Measurements from ENCODE around the gene DUS1L.

Gene DUS1L

GRCh38 chr17:82100502-82101298 lies 35.1 kb upstream of the DUS1L start:
- DNase-seq: no peak

GRCh38 chr17:82098939-82099763 lies 33.5 kb upstream of the DUS1L start:
- no peak for DNase-seq

DNA sequence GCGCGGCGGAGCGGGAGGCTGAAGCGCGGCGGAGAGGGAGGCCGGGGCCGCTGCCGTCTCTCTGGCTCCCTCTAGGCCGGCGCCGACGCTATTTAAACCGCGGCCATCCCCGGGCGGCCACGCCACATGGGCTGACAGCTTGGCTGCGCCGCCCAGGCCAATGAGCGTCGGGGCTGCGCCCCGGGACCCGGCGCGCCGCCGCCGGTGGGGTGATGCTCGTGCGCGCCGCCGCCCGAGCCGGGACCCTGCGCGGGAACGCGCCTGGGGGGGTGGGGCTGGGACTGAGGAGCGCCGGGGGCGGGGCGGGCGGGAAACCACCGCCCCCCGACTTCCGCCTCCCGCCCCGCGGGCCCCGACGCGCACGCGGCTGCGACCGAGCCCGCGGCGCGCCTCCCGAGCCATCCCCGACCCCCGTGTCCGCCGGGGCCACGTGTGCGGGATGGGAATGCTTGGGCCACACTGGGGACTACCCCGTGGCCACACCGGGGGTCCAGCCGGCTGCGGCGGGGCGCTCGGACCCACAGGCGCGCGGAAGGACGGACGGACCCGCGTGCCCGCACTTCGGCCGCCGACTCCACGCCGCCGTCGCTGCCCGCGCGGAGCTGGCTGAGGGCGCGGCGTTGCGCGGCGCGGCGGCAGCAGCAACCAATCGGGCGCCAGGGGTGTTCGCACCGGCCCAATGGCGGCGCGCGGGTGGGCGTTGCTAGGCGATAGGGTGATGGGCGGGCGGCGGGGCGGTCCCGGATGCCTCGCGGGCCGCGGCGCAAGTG lies 32.8 kb upstream of the DUS1L start, which contains the start of gene FASN:
FASN (minus strand) TSS at position 68 of the 770 bp plus-strand sequence. CDS start 1,791 bp downstream, outside the sequence.
- DNase-seq: peak; percentile 87

- DNase-seq: no peak
Observed at GRCh38 chr17:82097919-82098168, 32.2 kb upstream of the DUS1L start.

GRCh38 chr17:82097184-82097918 lies 31.7 kb upstream of the DUS1L start:
- no peak for DNase-seq

GRCh38 chr17:82096709-82097183 lies 31.1 kb upstream of the DUS1L start:
- DNase-seq: no peak

DNA sequence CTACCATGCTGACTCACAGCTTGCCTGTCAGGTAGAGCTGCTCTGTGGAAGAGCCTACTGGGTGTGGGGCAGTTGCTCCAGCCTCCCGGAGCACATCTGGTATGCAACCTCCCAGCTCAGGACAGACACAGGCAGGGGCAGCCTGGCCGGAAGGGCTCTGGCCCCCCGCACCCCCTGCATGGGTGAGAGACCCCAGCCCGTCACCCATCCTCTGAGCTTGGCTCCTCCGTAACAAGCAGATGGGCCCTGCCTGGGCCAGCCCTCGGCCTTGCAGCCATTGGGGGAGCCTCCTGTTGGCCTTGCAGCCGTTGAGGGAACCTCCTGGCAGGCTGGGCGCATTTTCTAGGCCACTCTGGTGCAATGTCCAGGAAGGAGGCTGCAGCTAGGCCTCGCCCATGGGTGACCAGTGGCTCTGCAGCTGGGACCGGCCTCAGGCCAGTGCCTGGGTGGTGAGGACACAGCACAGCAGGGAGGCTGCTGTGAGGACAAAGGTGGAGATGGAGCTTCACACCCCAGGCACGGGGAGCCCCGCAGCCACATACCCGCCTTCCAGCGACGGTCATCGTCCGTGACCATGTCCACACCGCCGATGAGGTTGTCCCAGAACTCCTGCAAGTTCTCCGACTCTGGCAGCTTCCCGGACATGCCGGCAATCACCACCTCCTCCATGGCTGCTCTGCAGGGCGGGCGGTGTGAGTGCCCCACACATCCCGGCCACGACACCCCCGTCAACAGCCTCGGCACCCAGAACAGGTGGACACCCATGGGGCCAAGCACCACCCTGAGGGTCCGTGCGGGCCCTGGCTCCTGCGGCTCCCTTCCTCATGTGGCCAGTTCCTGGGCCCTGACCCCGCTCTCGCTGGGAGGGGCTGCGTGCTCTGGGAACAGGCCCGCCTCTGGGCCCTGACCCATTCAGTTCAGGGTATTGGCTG lies 30.4 kb upstream of the DUS1L start:
- DNase-seq: no peak

DNA sequence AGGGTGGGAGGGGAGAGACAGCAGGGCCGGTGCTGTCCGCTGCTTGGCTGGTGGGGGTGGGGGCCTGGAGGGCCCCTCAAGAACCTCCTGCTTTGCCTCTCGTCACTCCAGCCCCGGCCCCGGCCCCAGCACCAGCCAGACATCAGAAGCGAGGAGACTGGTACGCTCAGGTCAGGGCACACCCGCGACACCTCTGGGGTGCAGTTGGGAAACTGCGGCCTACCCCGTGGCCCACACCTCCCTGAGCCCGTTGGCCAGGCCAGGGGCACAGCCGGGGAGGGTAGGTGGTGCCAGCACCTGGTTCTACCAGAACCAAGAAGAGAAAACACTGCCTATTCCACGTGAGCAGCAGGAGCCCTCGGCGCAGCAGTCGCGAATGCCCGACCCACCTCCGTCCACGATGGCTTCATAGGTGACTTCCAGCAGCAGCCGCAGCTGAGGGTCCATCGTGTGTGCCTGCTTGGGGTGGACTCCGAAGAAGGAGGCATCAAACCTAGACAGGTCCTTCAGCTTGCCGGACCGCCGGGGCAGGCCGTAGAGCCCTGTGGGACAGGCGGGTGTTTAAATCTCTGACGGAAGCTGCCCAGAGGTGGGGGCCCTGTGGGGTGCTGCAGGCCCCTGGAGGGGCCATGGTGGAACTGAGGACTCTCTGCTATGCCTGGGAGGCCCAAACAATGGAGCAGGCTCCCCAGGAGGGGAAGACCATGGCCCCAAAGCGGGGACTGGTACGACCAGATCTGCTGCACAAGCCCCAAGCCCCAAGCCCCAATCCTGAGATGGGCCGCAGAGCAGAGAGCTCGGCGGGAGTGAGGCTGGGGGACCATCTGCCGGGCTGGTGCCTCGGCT lies 29.6 kb upstream of the DUS1L start:
- DNase-seq: no peak

GRCh38 chr17:82092995-82093751 lies 27.6 kb upstream of the DUS1L start:
- DNase-seq: no peak

DNA sequence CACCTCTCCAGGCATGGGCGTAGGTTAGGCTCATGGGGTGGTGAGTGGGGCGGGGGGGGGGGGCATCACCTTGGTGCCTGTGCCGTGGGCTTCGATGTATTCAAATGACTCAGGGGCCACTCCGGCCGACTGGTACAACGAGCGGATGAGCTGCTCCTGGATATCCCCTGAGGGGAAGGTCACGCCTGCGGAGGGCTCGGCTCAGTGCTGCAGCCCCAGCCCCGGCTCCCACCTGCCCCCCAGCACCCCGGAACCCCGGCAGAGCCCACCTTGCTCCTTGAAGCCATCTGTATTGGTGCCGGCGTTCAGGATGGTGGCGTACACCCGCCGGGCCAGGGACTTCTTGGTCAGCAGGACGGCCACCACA lies 27.0 kb upstream of the DUS1L start:
- DNase-seq: no peak

DNA sequence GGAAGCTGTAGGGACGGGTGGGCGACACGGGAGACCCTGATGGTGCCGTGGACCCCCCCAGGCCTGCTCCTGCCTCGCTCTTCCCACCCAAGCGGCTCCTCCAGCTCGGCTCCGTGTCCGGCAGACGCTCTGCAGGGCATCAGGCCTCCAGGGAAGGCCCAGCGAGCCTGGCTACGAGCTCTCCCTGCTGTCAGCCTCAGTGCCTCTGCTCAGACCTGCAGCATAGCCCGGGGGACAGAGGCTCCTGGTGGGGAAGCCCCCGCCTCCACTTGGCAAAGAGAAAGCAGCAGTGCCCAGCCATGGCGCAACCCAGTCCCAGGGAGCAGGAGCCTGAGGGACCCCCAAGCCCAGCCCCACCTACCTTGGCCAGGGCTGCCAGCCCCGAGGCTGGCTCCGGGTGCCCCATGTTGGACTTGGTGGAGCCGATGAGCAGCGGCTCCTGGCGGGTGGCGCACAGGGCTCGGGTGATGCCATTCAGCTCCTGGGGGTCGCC lies 26.5 kb upstream of the DUS1L start:
- DNase-seq: no peak

GRCh38 chr17:82091264-82092066 lies 25.9 kb upstream of the DUS1L start:
- DNase-seq: no peak

- no peak for DNase-seq
Observed at GRCh38 chr17:82090549-82091263, 25.1 kb upstream of the DUS1L start.

- DNase-seq: no peak
Observed at GRCh38 chr17:82089723-82090548, 24.3 kb upstream of the DUS1L start.

DNA sequence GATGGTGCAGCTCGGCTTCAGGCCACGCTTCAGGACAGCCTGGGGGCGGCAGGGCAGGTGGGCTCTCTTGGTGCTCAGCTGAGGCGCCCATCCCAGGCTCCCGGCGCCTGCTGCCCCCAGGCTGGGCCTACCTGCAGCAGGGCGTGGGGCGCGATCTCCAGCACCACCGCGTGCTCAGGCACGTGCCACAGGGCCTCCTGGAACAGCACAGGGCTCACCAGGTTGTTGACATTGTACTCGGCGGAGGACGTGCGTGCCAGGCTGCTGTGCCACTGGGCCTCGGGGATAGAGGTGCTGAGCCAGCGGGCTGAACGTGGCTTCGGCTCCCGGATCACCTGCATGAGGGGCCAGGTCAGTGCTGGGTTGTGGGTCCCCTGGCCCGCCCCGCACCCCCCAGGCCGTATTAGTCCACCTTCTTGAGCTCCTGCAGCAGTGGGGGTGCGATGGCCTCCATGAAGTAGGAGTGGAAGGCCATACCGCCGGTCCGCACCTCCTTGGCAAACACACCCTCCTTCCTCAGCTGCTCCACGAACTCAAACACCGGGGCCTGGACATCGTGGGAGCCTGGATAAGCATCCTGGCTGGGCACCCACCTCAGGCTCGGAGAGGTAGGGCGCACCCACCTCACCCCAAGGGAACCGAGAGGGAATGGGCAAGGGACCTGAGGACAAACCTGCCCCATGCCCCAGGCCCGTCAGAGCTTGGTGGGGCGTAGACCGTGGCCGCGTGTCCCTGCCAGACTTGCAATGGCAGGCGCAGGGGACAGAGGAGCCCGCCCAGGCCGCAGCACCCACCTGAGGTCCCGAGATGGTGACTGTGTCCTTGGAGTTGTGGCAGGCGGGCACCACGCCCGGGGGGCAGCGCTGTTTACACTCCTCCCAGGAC lies 23.5 kb upstream of the DUS1L start:
- no peak for DNase-seq
